Adipose tissue (tissue), 3 donors: ENCODE data around the gene ADGRB2. TPM values are rescaled to one million over a fixed set of nuclear protein-coding genes. Genes with fewer than 3 reads are reported as not detected.

Experiments used
- H3K27ac ChIP-seq: one replicate; pipeline ENCODE4 v1.5.1; 2013; ENCODE audit warnings: low read depth, low read length
- WGBS, 3 donors: extraction: QIAGEN DNeasy Blood & Tissue Kit; methylation state at CpG; one replicate each; pipeline ENCODE4 v1.1.7; 2013; 5-methylcytosine and 5-hydroxymethylcytosine counted together
- polyA plus RNA-seq, 3 donors: library from polyadenylated mRNA; stranded (reverse); fragments of 200-250 nt; gene quantifications; one replicate each; pipeline ENCODE4 v1.2.3, GENCODE V29; 2013
- donor health status: healthy with polysubstance abuse.
- donor health status: Bipolar disorder and iron deficiency.
- donor health status: healthy.

ADGRB2 gene
- polyA plus RNA-seq, 3 donors, result 0.21 to 5.0 (median 1.2) TPM

DNA sequence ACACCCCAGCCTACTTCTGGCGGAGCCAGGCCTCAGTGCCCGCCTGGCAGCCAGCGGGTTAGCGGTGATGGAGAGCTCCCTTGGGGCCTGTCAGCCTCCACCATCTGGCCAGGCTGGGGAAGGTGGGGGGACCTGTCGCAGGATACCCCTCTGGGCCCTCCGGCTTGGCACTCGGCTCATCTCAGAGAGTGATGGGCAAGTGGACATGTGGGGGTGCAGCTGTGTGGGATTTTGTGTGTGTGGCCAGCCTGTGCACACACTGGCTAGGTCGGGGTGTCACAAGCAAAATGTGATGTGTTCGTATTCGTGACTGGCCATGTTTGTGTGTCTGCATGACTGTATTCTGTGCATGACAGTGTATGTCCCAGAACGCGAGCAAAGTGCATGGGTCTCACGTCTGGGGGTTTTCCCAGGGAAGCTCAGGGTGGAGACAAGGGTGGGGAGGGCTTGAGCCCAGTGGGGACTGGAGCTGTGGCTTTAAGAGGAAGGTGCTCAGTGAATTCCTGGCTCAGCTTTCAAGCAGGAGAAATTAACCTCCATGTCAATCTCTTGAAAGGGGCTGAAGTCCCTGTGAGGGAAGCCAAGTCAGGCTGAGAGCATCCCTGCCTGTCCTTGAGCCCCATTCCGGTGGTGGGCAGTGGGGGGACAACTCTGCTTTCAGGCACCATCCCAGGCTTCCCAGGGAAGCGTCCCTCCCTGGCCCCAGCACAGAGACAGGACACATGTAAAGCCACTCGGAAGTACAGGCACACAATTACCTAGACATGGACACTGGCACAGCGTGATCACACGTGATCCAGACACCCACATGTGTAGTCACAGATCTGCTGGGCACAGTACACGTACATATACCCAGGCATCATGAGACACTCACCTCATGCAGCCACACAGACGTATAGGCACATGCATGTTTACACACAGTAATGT is 21.1 kb upstream of the ADGRB2 start:
- WGBS, 3 donors, result 74 to 78% (median 77%) methylated on average over 20 of the region's 20 CpGs
- H3K27ac ChIP-seq, result no peak overlapping the region

DNA sequence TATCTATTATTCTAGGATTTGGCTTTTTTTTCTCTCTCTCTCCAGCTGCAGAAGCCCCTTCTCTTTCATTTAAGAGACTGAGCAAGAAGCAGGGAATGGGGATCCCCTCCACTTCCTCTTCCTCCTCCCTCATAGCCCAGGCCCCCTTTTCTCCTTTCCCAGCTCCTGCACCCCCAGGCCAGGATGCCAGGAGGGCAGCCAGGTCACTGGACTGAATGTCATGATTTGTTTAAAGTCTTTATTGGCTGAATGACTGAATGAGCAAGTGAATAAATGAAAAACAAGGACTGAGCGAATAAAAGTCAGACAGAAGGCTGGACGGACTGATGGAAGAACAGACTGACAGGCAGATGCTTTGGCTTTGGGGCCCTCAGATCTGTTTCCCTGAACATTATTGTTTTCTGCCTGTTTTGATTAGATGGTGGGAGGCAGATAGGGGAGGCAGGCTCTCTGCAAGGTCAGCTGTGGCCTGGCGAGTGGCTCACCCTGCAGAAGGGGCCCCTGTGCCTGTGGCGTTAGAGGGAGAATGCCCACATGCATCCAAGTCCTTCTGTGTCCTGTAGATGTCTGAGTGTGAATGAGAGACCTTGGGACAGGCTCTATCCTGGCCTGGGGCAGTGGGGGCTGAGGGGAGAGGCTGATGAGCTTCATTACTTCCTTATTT is 20.3 kb upstream of the ADGRB2 start:
- H3K27ac ChIP-seq, result no peak overlapping the region
- WGBS, 3 donors, result 86 to 90% (median 88%) methylated on average over 4 of the region's 4 CpGs

DNA sequence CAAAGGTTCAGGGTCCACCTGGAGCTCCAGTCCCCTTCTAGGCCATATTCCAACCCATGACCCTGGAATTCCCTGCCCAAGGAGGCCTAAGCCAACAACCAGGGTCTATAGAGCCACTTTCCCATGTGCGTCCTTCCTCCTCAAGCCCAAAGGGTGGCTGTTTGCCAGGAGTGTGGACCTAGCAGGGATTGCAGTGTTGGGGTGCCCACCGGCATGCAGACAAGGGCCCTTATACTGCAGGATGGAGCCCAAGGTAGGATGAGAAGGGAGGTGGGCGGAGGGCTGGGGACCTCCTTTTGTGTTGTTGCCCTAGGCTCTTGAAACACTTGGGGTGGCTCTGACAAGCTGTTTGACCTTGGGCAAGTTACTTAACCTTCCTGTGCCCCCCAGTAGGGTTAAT is 19.7 kb upstream of the ADGRB2 start:
- no peak overlapping the region for H3K27ac ChIP-seq
- 92 to 94% (median 94%) methylated on average over 3 of the region's 3 CpGs for WGBS, 3 donors

DNA sequence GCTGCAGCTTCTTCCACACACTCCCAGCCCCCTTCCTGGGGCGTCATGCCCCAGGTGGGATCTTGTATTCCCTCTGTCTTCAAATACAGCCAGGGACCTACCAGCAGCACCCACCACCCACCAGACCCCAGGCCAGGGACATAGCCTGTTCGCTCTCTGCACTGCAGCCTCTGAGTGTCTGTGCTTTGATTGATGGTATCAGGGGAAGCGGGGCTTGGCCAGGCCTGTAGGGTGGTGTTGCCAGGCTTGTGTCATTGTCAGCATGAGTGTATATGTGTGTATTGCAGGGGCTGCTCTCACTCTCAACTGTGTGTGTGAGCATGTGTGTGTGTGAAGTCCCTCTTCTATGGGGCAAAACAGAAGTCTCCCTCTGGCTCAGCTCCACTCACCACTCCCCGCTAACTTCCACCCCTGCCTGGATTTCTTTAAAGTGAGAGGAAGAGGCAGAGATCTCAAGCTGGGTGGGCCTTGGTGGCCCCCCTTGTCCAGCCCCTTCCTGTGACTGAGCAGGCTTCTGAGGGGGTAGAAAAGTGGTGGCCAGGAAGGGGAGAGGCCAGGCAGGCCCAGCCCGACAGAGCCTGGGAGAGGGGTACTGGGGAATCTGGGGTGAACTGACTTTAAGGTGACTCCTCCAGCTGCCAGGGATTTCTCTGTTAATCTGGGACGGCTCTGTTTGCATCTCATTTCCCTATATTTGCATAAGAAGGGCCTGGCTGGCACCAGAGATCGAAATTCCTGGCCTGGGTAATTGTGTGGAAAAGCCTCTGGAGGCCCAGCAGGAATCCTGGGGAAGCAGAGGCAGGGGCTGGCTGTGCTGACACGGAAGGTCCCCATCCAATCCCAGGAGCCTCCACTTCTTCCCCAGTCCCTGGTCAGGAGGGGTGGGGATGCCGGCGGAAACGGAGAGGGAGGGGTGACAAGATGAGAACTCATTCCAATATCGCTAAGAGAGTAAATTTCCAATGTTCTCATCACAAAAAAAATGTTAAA is 18.6 kb upstream of the ADGRB2 start:
- no peak overlapping the region for H3K27ac ChIP-seq
- WGBS, 3 donors, result 57 to 68% (median 60%) methylated on average over 12 of the region's 12 CpGs

DNA sequence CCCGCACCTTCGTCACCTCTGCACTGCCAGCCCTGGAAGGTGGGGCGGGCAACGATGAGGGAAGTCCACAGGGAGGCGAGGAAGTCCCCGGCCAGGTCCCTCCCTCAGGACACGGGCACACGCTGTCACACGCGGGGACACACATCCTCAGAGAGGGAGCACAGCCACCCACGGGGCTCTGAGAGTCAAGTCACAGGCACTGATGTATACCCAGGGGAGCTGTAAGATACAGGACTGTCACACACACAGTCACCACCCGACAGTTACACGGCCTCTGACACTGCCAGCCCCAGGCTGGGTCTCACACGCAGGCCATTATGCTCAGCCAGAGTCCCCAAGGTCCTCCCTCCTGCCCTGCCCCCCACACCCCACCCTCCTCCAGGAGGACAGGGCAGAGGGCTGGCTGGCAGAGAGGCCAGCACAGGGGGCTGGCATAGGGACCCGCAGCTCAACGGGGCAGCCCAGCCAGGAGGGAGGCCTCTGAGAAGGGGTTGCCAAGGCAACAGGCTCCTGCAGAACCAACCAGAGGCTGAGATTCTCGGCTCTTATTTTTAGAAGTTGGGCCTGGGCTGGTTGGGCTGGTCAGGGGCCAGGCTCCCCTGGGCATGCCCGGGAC is 17.7 kb upstream of the ADGRB2 start:
- 38 to 62% (median 60%) methylated on average over 17 to 18 of the region's 18 CpGs for WGBS, 3 donors
- H3K27ac ChIP-seq, result no peak overlapping the region

DNA sequence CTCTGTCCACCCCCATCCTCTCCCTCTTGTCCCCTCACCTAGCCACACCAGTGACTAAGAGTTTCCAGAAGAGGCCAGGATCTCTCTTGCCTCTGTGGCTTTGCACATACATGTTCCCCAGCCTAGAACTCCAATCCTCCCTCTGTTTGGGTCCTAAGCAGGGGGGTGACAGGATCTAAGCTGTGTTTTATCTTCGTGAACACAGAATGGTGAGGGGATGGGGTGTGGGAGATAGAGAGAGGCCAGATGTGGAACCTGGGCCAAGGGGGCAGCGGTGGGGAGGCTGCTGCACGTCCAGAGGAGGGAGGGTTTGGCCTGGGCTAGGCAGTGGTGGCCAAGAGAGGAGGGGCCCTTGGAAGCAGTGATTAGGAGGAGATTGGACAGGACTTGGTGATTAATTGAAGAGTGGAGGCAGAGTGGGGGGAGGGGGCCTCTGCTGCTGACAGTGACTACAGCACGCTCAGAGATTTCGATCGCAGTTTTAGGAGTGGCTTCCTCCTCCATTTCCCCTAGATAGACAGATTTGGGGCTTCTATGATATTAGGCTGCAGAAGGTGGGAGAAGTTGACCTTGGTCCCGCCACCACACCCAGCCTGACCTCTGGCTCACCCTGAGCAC is 17.1 kb upstream of the ADGRB2 start:
- no peak overlapping the region for H3K27ac ChIP-seq
- WGBS, 3 donors, result 46 to 60% (median 56%) methylated on average over 7 of the region's 7 CpGs

DNA sequence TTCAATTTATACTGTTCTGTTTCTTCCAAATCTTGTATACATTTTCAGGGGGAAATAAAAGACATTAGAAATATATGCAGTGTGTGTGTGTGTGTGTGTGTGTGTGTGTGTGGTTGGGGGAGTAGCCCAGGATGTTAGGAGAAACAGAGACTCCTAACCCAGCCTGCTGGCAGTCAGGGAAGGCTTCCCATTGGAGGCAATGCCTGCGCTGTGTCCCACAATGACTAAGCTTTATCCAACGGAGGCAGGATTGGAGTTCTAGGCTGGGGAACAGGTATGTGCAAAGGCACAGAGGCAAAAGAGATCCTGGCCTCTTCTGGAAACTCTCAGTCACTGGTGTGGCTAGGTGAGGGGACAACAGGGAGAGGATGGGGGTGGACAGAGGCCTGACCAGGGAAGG is 16.5 kb upstream of the ADGRB2 start:
- no peak overlapping the region for H3K27ac ChIP-seq
- 75 to 88% (median 75%) methylated on average over 2 of the region's 2 CpGs for WGBS, 3 donors

DNA sequence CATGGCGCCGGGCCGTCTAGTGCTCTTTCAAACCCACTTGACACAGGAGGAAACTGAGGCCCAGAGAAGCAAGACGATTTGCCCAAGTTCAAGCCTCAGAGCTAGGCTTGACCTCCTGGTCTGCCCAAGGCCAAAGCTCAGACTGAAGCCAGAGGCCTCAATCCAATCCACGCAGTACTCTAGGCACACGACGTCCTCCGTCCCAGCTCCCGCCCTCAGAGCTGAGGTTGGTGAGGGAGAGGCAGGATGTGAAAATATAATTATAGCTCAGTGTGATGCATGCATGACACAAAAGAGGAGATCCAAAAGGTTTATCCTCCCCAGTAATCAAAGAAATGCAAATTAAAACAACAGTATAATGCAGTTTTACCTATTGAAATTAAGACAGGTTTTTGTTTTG is 15.5 kb upstream of the ADGRB2 start:
- WGBS, 3 donors, result 85 to 92% (median 87%) methylated on average over 9 of the region's 9 CpGs
- H3K27ac ChIP-seq, result no peak overlapping the region

DNA sequence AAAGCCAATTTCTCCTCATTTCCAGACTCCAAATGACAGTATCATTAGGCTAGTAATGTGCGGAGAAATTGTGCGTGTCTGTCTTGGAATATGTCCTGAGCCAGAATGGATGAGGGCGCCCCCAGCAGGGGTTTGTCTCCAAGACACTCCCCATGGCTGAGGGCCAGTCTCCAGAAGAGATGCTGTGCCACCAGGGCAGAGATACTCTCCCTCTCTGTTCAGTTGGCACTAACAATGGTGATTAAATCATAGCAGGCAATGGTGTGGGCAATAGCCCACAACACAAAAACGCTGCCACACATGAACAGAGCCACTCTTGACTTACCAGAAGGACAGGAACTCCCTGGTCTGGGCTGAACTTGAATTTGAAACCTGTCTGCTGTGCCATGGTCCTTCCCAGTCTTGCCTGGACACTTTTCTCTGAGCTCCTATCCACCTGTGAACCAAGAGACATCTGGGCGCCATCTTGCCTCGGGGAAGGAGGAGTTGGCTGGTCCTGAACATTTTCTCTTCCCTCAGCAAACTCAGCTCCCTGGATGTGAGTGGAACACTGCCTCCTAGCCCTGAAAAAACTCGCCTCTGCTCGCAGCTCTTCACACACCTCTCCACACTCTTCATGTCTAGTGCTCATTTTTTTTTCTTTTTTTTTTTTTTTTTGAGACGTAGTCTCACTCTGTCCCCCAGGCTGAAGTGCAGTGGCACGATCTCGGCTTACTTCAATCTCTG is 14.8 kb upstream of the ADGRB2 start:
- no peak overlapping the region for H3K27ac ChIP-seq
- 89 to 92% (median 91%) methylated on average over 11 of the region's 11 CpGs for WGBS, 3 donors

DNA sequence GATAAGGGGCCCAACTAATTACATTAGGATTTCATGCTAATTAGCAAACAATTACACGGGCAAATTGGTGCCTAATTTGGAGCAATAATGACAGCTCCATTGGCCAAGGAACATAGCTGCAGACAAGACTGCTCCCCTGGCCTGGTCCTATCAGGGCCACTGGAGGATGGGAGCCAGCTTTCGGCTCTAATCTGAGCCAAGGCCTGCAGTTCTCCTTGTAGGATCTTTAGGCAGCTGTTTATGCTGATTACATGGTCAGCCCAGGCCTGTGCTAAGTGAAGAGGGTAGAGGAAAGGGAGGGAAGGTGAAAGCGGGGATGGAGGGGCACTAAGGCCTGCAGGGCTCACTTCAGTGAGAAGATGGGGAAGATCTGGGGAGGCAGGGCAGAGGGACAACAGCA is 12.4 kb upstream of the ADGRB2 start:
- 69 to 84% (median 75%) methylated on average over 3 of the region's 3 CpGs for WGBS, 3 donors
- H3K27ac ChIP-seq, result no peak overlapping the region

DNA sequence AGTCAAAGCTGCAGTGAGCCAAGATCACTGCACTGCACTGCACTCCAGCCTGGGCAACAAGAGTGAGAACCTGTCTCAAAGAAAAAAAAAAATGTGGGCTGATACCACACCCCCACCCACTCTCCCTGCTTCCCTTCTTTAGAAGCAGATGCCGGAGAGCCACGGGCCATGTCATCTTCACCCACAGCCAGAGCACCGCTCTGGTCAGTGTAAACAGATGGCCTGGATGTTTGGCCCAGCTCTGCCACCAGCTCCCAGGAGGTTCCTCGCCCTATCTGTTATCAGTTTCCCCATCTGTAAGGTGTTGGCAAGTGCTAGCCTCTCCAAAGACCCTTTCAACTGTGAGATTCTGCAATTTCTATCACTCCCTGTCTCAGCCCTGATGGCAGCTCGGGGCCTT is 11.9 kb upstream of the ADGRB2 start:
- WGBS, 3 donors, result 87 to 92% (median 90%) methylated on average over 5 of the region's 5 CpGs
- no peak overlapping the region for H3K27ac ChIP-seq

DNA sequence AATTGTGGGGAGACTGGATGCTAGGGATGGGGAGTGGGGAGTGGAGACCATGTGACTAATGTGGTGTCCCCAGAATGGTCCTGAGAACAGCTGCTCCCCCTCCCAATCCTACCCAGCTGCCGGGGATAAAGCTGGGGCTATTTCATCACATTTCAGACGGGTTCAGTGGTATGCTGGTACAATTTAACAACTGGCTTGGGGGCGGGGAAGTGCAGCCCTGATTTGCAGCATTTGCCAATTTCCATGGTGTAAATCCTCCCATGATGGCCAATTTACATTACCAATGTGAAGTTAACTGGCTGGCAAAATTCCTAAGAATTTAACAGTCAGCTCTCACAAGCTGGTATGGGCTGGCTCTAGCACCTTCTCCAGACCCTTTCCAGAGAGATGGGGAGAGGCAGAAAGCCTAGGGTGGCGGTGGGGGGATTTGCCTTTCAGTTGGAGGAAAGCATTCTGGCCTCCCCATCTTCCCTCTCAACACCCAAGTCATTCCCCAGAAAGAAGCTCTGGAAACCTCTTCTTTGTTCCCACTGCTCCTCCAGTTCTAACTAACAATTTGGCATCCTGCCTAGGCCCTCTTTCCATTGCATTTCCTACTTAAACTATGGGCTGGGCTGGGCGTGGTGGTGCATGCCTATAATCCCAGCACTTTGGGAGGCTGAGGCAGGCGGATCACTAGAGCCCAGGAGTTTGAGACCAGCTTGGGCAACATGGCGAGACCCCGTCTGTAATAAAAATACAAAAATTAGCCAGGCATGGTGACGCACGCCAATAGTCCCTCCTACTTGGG is 11.3 kb upstream of the ADGRB2 start:
- no peak overlapping the region for H3K27ac ChIP-seq
- WGBS, 3 donors, result 77 to 92% (median 80%) methylated on average over 10 of the region's 10 CpGs

DNA sequence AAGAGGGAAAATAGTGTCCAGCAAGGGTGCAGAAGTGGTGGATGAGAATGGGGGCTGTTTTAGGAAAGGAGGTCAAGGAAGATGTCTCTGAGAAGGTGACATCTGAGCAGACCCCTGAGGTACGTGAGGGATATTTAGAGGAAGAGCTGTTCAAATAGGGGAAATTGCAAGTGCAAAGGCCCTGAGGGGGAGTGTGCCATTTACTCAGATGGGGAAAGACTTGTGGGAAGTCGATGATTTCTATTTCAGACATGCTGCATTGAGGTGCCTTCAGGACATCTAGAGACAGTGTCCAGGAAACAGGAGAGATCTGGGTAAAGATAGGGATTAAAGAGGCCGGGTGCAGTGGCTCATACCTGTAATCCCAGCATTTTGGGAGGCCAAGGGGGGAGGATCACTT is 10.4 kb upstream of the ADGRB2 start:
- 69 to 83% (median 69%) methylated on average over 3 of the region's 3 CpGs for WGBS, 3 donors
- no peak overlapping the region for H3K27ac ChIP-seq

DNA sequence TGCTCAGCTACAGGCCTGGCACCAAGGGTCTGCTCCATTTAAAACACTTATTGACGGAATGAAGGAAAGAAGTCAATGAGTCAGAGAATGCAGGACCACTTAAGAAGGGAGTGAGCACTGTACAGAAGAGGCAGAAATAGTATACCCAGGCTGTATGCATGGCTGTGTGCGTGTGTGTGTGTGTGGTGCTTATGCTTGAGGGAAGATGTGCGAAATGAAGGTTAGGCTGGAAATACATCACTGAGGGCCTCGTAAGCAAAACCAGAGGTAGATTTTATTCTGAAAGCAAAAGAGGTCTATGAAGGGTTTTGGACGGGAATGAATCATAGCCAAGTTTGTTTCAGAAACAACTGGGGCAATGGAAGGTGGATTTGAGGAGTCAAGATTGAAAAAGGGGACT is 9.7 kb upstream of the ADGRB2 start:
- 85 to 90% (median 90%) methylated on average over 5 of the region's 5 CpGs for WGBS, 3 donors

DNA sequence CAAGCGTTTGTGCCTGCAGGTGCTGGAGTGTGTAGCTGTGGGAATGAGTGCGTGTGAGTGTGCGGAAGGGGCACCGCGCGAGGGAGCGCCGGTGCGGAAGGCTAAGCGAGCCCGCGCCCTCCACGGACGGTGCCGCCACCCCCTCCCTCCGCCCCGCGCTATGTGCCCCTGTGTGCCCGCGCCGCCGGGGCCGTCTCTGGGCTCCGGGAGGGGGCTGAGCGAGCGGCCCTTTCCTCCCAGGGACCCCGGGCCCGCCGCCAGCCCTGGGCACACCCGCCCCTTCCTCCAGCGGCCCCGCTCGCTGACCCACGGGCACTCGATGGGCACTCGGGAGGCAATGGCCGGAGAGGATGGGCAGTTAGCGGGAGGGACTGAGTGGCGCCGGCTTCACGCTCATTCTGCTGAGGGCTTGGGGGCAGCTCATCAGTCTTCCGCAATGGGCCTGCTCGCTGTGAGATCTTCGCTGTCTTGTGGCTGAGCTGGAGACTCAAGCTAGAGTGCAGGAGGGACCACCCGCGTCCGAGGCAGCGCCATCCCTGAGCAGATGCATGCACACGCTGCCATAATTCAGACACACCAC is 8.6 kb upstream of the ADGRB2 start:
- H3K27ac ChIP-seq, result no peak overlapping the region
- WGBS, 3 donors, result 15 to 18% (median 17%) methylated on average over 38 to 49 of the region's 49 CpGs

More for the DNA sequence above, 9.7 kb upstream of the ADGRB2 start:
- no peak overlapping the region for H3K27ac ChIP-seq
